IMR-90 (cell line): ENCODE data around the gene TALDO1. TPM values are rescaled to one million over a fixed set of nuclear protein-coding genes. Genes with fewer than 3 reads are reported as not detected.

Experiments
- ATAC-seq: fragments of 200-7000 bp; cut with Tn5 transposase; 2 replicates; pipeline ENCODE4 v1.9.1; 2020; ENCODE audit warnings: low read depth, mild to moderate bottlenecking, moderate library complexity
- BruUV-seq: library from RNA; stranded (reverse); fragments of 400-500 nt; replicated peaks from 2 replicates; lab custom pipeline; 2021; lab: Mats Ljungman, UMichigan
- CTCF ChIA-PET: fragments of 300-600 bp; formaldehyde crosslinking; extraction: SDS; loops from one replicate; lab custom pipeline; 2021; ENCODE audit warnings: antibody characterized with exemption; lab: Yijun Ruan, JAX
- POLR2A ChIA-PET: fragments of 300-600 bp; sonication (Branson Sonifier 250); formaldehyde crosslinking; loops from one replicate; lab custom pipeline; 2022; ENCODE audit warnings: antibody characterized with exemption; ENCODE audit not compliant: unreplicated experiment; lab: Charles Lee
- DNase-seq: peaks from one replicate; pipeline ENCODE4 v3.0.0; 2013
- H2AFZ ChIP-seq: replicated peaks from 2 replicates; pipeline ENCODE3; 2013; ENCODE audit warnings: low read length, mild to moderate bottlenecking; ENCODE audit not compliant: poor library complexity
- H2AK5ac ChIP-seq: 2 replicates; pipeline ENCODE4 v1.6.1; 2013; ENCODE audit warnings: low read depth, low read length, inconsistent platforms
- H2AK9ac ChIP-seq: replicated peaks from 2 replicates; pipeline ENCODE3; 2013; ENCODE audit warnings: mild to moderate bottlenecking, low read depth, low read length, moderate library complexity; ENCODE audit not compliant: poor library complexity
- H2BK120ac ChIP-seq: 2 replicates; pipeline ENCODE4 v1.6.1; 2013; ENCODE audit warnings: low read depth, low read length, inconsistent platforms
- H2BK15ac ChIP-seq: 3 replicates; pipeline ENCODE4 v1.6.1; 2013; ENCODE audit warnings: low read depth, low read length, inconsistent platforms
- H2BK20ac ChIP-seq: 2 replicates; pipeline ENCODE4 v1.6.1; 2013; ENCODE audit warnings: low read depth, mild to moderate bottlenecking, inconsistent platforms, low read length, moderate library complexity
- H2BK5ac ChIP-seq: 2 replicates; pipeline ENCODE4 v1.6.1; 2013; ENCODE audit warnings: mild to moderate bottlenecking, low read depth, low read length, inconsistent platforms; ENCODE audit not compliant: poor library complexity, severe bottlenecking
- H3K14ac ChIP-seq: replicated peaks from 2 replicates; pipeline ENCODE4 v1.6.1; 2013; ENCODE audit warnings: low read depth, low read length, inconsistent platforms
- H3K18ac ChIP-seq: 2 replicates; pipeline ENCODE4 v1.6.1; 2013; ENCODE audit warnings: low read depth, low read length, control low read depth
- H3K23ac ChIP-seq: 2 replicates; pipeline ENCODE4 v1.6.1; 2013; ENCODE audit warnings: low read depth, low read length, inconsistent platforms
- H3K27ac ChIP-seq: 2 replicates; pipeline ENCODE4 v1.5.1; 2013; ENCODE audit warnings: mild to moderate bottlenecking, control low read depth, low read length; ENCODE audit not compliant: insufficient read depth
- H3K27me3 ChIP-seq: 2 replicates; pipeline ENCODE4 v1.6.1; 2013; ENCODE audit warnings: low read length; ENCODE audit not compliant: control insufficient read depth, insufficient read depth
- H3K36me3 ChIP-seq: 2 replicates; pipeline ENCODE4 v1.6.1; 2013; ENCODE audit warnings: low read length, mixed read lengths; ENCODE audit not compliant: control insufficient read depth, insufficient read depth
- H3K4ac ChIP-seq: 2 replicates; pipeline ENCODE4 v1.6.1; 2013; ENCODE audit warnings: low read depth, low read length, inconsistent platforms
- H3K4me1 ChIP-seq: 2 replicates; pipeline ENCODE4 v1.6.1; 2013; ENCODE audit warnings: low read length, mixed read lengths; ENCODE audit not compliant: control insufficient read depth, insufficient read depth
- H3K4me2 ChIP-seq: 2 replicates; pipeline ENCODE4 v1.6.1; 2013; ENCODE audit warnings: low read depth, mild to moderate bottlenecking, control low read depth, low read length, moderate library complexity
- H3K4me3 ChIP-seq: 2 replicates; pipeline ENCODE4 v1.5.1; 2013; ENCODE audit warnings: low read depth, mild to moderate bottlenecking, control low read depth, low read length, moderate library complexity; ENCODE audit not compliant: insufficient read depth
- H3K56ac ChIP-seq: 2 replicates; pipeline ENCODE4 v1.6.1; 2013; ENCODE audit warnings: low read length, inconsistent platforms; ENCODE audit not compliant: insufficient read depth; ENCODE audit errors: extremely low read depth
- H3K79me1 ChIP-seq, 2 experiments: 2 replicates each; pipeline ENCODE4 v1.6.1; 2013; ENCODE audit warnings: low read length in 2 of 2, inconsistent platforms in 1 of 2, low read depth in 1 of 2
- H3K9ac ChIP-seq: 2 replicates; pipeline ENCODE4 v1.6.1; 2013; ENCODE audit warnings: low read depth, low read length, control low read depth
- H3K9me1 ChIP-seq: 2 replicates; pipeline ENCODE4 v1.6.1; 2013; ENCODE audit warnings: low read length, inconsistent platforms; ENCODE audit not compliant: insufficient read depth
- H3K9me3 ChIP-seq: 2 replicates; pipeline ENCODE4 v1.6.1; 2013; ENCODE audit warnings: low read length; ENCODE audit not compliant: control insufficient read depth, insufficient read depth
- H4K20me1 ChIP-seq: 2 replicates; pipeline ENCODE4 v1.6.1; 2013; ENCODE audit warnings: low read length, inconsistent platforms; ENCODE audit not compliant: insufficient read depth
- H4K5ac ChIP-seq: 2 replicates; pipeline ENCODE4 v1.6.1; 2013; ENCODE audit warnings: mild to moderate bottlenecking, low read depth, low read length, control low read depth
- H4K8ac ChIP-seq, 2 experiments: 2 replicates each; pipeline ENCODE4 v1.6.1; 2013; ENCODE audit warnings: low read depth in 2 of 2, low read length in 2 of 2, control low read depth in 1 of 2, inconsistent platforms in 1 of 2
- H4K91ac ChIP-seq: 2 replicates; pipeline ENCODE4 v1.6.1; 2013; ENCODE audit warnings: low read depth, low read length, inconsistent platforms; ENCODE audit not compliant: insufficient read depth
- BHLHE40 ChIP-seq: fragments of 150-350 bp; IDR thresholded peaks from 2 replicates; pipeline ENCODE4 v1.6.1; 2016; ENCODE audit warnings: mild to moderate bottlenecking, low read depth, low read length
- CEBPB ChIP-seq: IDR thresholded peaks from 2 replicates; pipeline ENCODE4 v1.6.1; 2012; ENCODE audit warnings: low read depth, low read length, improper control_type of control experiment
- FOS ChIP-seq: fragments of 150-350 bp; IDR thresholded peaks from 2 replicates; pipeline ENCODE4 v1.6.1; 2016; ENCODE audit warnings: low read depth, low read length
- MAFK ChIP-seq: IDR thresholded peaks from 2 replicates; pipeline ENCODE4 v1.6.1; 2012; ENCODE audit warnings: low read depth, low read length, improper control_type of control experiment
- MAZ ChIP-seq: IDR thresholded peaks from 2 replicates; pipeline ENCODE4 v1.6.1; 2012; ENCODE audit warnings: low read depth, mild to moderate bottlenecking, low read length, improper control_type of control experiment, moderate library complexity, borderline replicate concordance
- MXI1 ChIP-seq: IDR thresholded peaks from 2 replicates; pipeline ENCODE4 v1.6.1; 2012; ENCODE audit warnings: low read depth, mild to moderate bottlenecking, low read length, moderate library complexity, borderline replicate concordance
- NFE2L2 ChIP-seq: fragments of 150-350 bp; IDR thresholded peaks from 2 replicates; pipeline ENCODE4 v1.6.1; 2016; ENCODE audit warnings: low read depth, mild to moderate bottlenecking, low read length
- POLR2A ChIP-seq: IDR thresholded peaks from 2 replicates; pipeline ENCODE4 v1.6.1; 2012; ENCODE audit warnings: mild to moderate bottlenecking, low read depth, low read length
- RAD21 ChIP-seq: IDR thresholded peaks from 2 replicates; pipeline ENCODE4 v1.6.1; 2012; ENCODE audit warnings: low read length, improper control_type of control experiment
- RCOR1 ChIP-seq: IDR thresholded peaks from 2 replicates; pipeline ENCODE4 v1.6.1; 2012; ENCODE audit warnings: mild to moderate bottlenecking, low read length, improper control_type of control experiment; ENCODE audit not compliant: insufficient replicate concordance
- SMC3 ChIP-seq: fragments of 150-350 bp; IDR thresholded peaks from 2 replicates; pipeline ENCODE4 v1.6.1; 2016; ENCODE audit warnings: low read depth, mild to moderate bottlenecking, antibody characterized with exemption, low read length, moderate library complexity
- WGBS, 2 experiments: methylation state at CpG; one replicate each; pipeline versions ENCODE4 v1.1.5 to v1.1.7; 2013; ENCODE audit warnings: missing lambda C conversion rate in 2 of 2; ENCODE audit not compliant: insufficient read length in 1 of 2; ENCODE audit errors: extremely low coverage in 2 of 2; 5-methylcytosine and 5-hydroxymethylcytosine counted together
- dilution Hi-C: fragments of 300-500 bp; cut with HindIII; formaldehyde crosslinking; loops from one replicate; pipeline ENCODE4 v1.14.3; 2018; ENCODE audit warnings: low sequenced_read_pairs; ENCODE audit not compliant: unreplicated experiment
- in situ Hi-C: fragments of 300-500 bp; cut with MboI; formaldehyde crosslinking; loops from 3 replicates; pipeline ENCODE4 v1.14.3; 2019; ENCODE audit warnings: low sequenced_read_pairs, inconsistent platforms, mixed read lengths
- intact Hi-C: fragments of 100-400 bp; cut with micrococcal nuclease; formaldehyde crosslinking; loops from 2 replicates; pipeline ENCODE4 v1.10.0; 2022
- polyA plus RNA-seq, 3 experiments: library from polyadenylated mRNA; depleted of rRNA; stranded (reverse); fragments of >200 nt; gene quantifications; 2 replicates each; pipeline ENCODE4 v1.2.3, GENCODE V29; 2012; ENCODE audit warnings: low replicate concordance in 1 of 3
- total RNA-seq: library from RNA; depleted of rRNA; stranded (reverse); fragments of >200 nt; gene quantifications from 2 replicates; pipeline ENCODE4 v1.2.3, GENCODE V29; 2012
- TF ChIP-seq, protein P1 (sequence below): fragments of 150-350 bp; IDR thresholded peaks from 2 replicates; pipeline ENCODE4 v1.6.1; 2016; ENCODE audit warnings: low read depth, mild to moderate bottlenecking, low read length, moderate library complexity, borderline replicate concordance
- TF ChIP-seq, protein P2 (sequence below): fragments of 150-350 bp; IDR thresholded peaks from 2 replicates; pipeline ENCODE4 v1.6.1; 2017; ENCODE audit warnings: mild to moderate bottlenecking, antibody characterized with exemption, low read length, low read depth

The TALDO1 gene
- total and polyA plus RNA-seq, 2 of the 4 experiments (the other 2 are of a cell fraction): 147 to 210 TPM

DNA sequence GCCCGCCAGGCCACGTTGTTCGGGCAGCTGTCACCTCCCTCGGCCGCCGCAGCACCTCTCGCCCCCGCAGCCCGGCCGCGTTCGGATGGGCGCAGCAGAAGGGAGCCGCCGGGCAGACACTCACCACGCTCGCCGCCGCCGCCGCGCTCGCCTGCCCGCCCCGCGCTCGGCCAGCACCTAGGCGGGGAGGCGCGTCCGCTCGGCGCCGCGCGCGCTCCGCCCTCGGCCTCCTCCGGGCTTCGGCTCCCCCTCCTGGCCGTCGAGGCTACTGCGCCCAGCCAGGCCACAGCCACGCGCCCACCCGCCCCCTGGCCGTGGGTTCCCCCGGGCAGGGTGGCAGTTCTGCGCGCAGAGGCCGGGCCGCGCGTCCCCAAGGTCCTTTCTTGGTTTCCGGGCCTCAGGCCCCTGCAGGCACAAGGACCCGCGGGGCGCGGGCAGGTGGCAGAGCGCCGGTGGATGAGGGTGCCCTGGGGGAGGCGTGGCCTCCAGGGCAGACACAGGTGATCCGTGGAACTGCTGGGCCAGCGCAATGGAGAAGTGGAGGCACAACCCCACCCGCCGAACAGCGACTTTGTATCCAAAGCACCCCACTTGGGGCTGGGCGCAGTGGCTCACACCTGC lies 50.9 kb downstream of the TALDO1 start, which contains the start of gene SLC25A22 (continued):
- TF ChIP-seq MAFK: no peak
- peak; percentile 75 for TF ChIP-seq MXI1

DNA sequence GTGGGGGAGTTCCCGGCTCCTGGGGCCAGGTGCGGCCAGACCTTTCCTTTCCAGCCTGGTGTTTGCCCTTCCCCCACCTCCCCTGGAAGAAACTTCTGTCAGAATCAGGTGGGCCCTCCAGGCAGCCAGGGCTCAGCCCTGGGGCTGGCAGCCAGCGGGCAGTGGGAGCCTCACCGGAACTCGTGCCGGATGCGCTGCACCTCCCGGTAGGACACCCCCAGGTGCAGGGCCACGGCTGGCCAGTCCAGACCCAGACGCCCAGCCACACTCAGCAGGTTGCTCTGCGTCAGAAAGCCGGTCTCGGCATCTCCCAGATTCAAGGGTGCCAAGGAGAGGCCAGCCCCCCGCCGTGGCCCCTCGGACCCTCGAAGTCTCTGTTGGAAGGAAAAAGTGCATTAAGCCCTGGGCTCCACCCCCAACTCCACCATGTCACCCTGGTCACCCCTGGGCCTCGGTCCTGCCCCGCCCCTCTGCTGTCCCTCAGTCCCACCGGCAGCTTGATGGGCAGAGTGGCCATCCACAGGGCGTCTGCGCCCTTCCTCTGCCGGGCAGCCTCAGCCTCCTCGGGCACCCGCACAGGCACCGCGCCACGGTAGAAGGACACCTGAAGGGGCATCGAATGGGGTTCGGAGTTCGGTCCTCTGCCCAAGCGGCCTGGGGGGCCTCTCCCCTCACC lies 52.5 kb downstream of the TALDO1 start:
- H3K18ac ChIP-seq: no peak overlapping the region
- no peak overlapping the region for H2BK120ac ChIP-seq
- H2BK5ac ChIP-seq: no peak overlapping the region
- H3K9me1 ChIP-seq: peaks cover 4% of the 10 kb centered on the region; the same call in 1 of the 2 replicates
- WGBS, 2 experiments: 93% methylated on average over 18 of the region's 32 CpGs; no CpG with 5 or more reads in 1 of the 2 experiments
- H3K23ac ChIP-seq: no peak overlapping the region
- ChIA-PET POLR2A (no interaction called here), CTCF (no interaction called here)
- no peak overlapping the region for H3K4me2 ChIP-seq
- H4K8ac ChIP-seq: no peak overlapping the region
- in situ Hi-C loops (no loop called here), intact Hi-C loops (no loop called here), dilution Hi-C loops (no loop called here)
- H3K56ac ChIP-seq: no peak overlapping the region
- peaks cover 26% of the 10 kb centered on the region for H3K4me1 ChIP-seq
- no peak overlapping the region for H3K14ac ChIP-seq
- no peak for DNase-seq
- H4K5ac ChIP-seq: no peak overlapping the region
- H3K9me3 ChIP-seq: no peaks in the 10 kb centered on the region
- no peak overlapping the region for H4K91ac ChIP-seq
- peaks cover 2 to 40% of the 10 kb centered on the region in 2 experiments; a peak in 3 of 4 replicates for H3K79me1 ChIP-seq
- no peak overlapping the region for H2BK15ac ChIP-seq
- peak overlapping the region; percentile 28 for H2AK9ac ChIP-seq
- H2AK5ac ChIP-seq: no peak overlapping the region
- H3K27ac ChIP-seq: no peak overlapping the region
- no peak overlapping the region for H3K9ac ChIP-seq
- H4K20me1 ChIP-seq: peaks cover 18% of the 10 kb centered on the region
- peak overlapping the region; percentile 6 for H2AFZ ChIP-seq
- no peak overlapping the region for H3K4ac ChIP-seq
- H3K27me3 ChIP-seq: no peaks in the 10 kb centered on the region
- peaks cover 27% of the 10 kb centered on the region for H3K36me3 ChIP-seq
- BruUV-seq: no TSS peak
- H2BK20ac ChIP-seq: no peak overlapping the region
- no peak for ATAC-seq
- H3K4me3 ChIP-seq: no peak overlapping the region
- TF ChIP-seq MAFK: no peak
- TF ChIP-seq, protein P1, sequence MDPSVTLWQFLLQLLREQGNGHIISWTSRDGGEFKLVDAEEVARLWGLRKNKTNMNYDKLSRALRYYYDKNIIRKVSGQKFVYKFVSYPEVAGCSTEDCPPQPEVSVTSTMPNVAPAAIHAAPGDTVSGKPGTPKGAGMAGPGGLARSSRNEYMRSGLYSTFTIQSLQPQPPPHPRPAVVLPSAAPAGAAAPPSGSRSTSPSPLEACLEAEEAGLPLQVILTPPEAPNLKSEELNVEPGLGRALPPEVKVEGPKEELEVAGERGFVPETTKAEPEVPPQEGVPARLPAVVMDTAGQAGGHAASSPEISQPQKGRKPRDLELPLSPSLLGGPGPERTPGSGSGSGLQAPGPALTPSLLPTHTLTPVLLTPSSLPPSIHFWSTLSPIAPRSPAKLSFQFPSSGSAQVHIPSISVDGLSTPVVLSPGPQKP: no peak
- no peak for TF ChIP-seq BHLHE40
- TF ChIP-seq, protein P2, sequence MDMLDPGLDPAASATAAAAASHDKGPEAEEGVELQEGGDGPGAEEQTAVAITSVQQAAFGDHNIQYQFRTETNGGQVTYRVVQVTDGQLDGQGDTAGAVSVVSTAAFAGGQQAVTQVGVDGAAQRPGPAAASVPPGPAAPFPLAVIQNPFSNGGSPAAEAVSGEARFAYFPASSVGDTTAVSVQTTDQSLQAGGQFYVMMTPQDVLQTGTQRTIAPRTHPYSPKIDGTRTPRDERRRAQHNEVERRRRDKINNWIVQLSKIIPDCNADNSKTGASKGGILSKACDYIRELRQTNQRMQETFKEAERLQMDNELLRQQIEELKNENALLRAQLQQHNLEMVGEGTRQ: no peak
- TF ChIP-seq CEBPB: no peak
- TF ChIP-seq MXI1: no peak
- no peak for TF ChIP-seq POLR2A
- no peak for TF ChIP-seq RCOR1
- no peak for TF ChIP-seq SMC3
- TF ChIP-seq FOS: no peak
- TF ChIP-seq MAZ: no peak
- no peak for TF ChIP-seq RAD21
- TF ChIP-seq NFE2L2: no peak
